Measurements from ENCODE around the gene VPS45.
"Not testable (repeated sequence)": the region's sequence is repeated elsewhere in the genome, so short reads cannot be mapped to it uniquely, and the experiment has no call there.

The VPS45 gene

GRCh38 chr1:150182247-150182646, 114.7 kb downstream of the VPS45 start:
- H3K36me3 ChIP-seq (ENCODE audit: insufficient read depth, low read length), result no peaks in the 10 kb centered on the region
- H3K9ac ChIP-seq (ENCODE audit: low read depth, low read length), result no peak overlapping the region
- no peaks in the 10 kb centered on the region for H3K9me3 ChIP-seq (replicated peaks; ENCODE audit: low read length)
- H3K27me3 ChIP-seq (ENCODE audit: control insufficient read depth, insufficient read depth, low read length), result no peaks in the 10 kb centered on the region
- no peak overlapping the region for H3K4me2 ChIP-seq (ENCODE audit: low read length)
- peaks cover 11% of the 10 kb centered on the region for H3K4me1 ChIP-seq (ENCODE audit: control insufficient read depth, insufficient read depth, low read length)
- no peak overlapping the region for H3K4me3 ChIP-seq (ENCODE audit: low read length)

GRCh38 chr1:150183061-150183460, 115.5 kb downstream of the VPS45 start:
- Histone ChIP-seq H3K9me3 (replicated peaks; ENCODE audit: low read length) (no peaks in the 10 kb centered on the region), H3K9ac (ENCODE audit: low read depth, low read length) (no peak overlapping the region), H3K4me1 (ENCODE audit: control insufficient read depth, insufficient read depth, low read length) (peaks cover 15% of the 10 kb centered on the region), H3K36me3 (ENCODE audit: insufficient read depth, low read length) (no peaks in the 10 kb centered on the region), H3K27me3 (ENCODE audit: control insufficient read depth, insufficient read depth, low read length) (no peaks in the 10 kb centered on the region), H3K4me3 (ENCODE audit: low read length) (no peak overlapping the region), H3K4me2 (ENCODE audit: low read length) (no peak overlapping the region)

- H3K4me2 ChIP-seq (ENCODE audit: low read length), result no peak overlapping the region
- H3K4me3 ChIP-seq (ENCODE audit: low read length), result no peak overlapping the region
- H3K4me1 ChIP-seq (ENCODE audit: control insufficient read depth, insufficient read depth, low read length), result peaks cover 15% of the 10 kb centered on the region
- no peaks in the 10 kb centered on the region for H3K27me3 ChIP-seq (ENCODE audit: control insufficient read depth, insufficient read depth, low read length)
- H3K9ac ChIP-seq (ENCODE audit: low read depth, low read length), result no peak overlapping the region
- H3K9me3 ChIP-seq (replicated peaks; ENCODE audit: low read length), result no peaks in the 10 kb centered on the region
- H3K36me3 ChIP-seq (ENCODE audit: insufficient read depth, low read length), result no peaks in the 10 kb centered on the region
Observed at GRCh38 chr1:150185481-150185880, 117.9 kb downstream of the VPS45 start.

DNA sequence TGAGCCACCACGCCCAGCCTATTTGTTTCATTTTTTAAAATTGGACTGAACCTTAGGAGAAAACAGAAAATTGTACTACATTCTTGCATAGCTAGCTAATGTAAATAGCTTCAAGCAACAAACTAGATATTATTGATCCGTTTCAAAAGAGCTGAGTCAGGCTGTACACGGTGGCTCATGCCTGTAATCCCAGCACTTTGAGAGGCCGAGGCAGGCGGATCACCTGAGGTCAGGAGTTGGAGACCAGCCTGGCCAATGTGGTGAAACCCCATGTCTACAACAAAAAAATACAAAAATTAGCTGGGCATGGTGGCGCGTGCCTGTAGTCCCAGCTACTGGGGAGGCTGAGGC, 118.8 kb downstream of the VPS45 start:
- H3K9ac ChIP-seq (ENCODE audit: low read depth, low read length); H3K4me3 ChIP-seq (ENCODE audit: low read length); H3K27me3 ChIP-seq (ENCODE audit: control insufficient read depth, insufficient read depth, low read length); H3K36me3 ChIP-seq (ENCODE audit: insufficient read depth, low read length); H3K9me3 ChIP-seq (replicated peaks; ENCODE audit: low read length): not testable (repeated sequence)
- peaks cover 15% of the 10 kb centered on the region for H3K4me1 ChIP-seq (ENCODE audit: control insufficient read depth, insufficient read depth, low read length)
- peak overlapping the region; percentile 73 for H3K4me2 ChIP-seq (ENCODE audit: low read length)

DNA sequence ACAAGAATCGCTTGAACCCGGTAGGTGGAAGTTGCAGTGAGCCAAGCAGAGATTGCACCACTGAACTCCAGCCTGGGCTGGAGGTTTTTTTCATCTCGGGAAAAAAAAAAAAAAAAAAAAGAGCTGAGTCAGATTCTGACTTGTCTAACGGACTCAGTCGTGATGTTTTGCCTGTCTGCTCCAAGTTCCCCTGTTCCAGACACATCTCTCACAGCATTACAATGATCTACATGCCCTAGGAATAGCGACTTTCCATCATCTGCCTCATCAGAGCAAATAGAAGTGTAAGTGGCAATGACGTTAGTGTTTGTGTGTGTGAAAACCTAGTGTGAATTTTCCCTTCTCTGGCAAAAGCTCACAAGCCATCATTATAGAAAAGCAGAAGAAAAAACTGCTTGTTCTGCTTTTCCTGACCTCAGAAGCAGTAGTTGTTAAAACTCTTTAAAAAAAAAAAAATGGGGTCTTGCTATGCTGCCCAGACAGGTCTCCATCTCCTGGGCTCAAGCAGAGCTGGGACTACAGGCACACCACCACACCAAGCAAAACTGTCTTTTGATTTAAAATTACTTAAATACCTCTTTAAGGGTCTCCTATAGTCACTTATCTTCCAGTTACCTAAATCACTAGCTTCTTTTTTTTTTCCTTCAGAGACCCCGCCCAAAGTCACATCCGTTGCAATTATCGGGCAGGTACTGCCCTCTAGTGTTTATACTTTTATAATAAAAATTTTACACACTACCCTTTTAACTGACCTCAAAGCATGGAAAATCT, 119.4 kb downstream of the VPS45 start:
- H3K4me2 ChIP-seq (ENCODE audit: low read length), result peak overlapping the region; percentile 73
- H3K9me3 ChIP-seq (replicated peaks; ENCODE audit: low read length), result no peaks in the 10 kb centered on the region
- H3K4me1 ChIP-seq (ENCODE audit: control insufficient read depth, insufficient read depth, low read length), result peaks cover 18% of the 10 kb centered on the region
- peak overlapping the region; percentile 56 for H3K4me3 ChIP-seq (ENCODE audit: low read length)
- no peaks in the 10 kb centered on the region for H3K27me3 ChIP-seq (ENCODE audit: control insufficient read depth, insufficient read depth, low read length)
- H3K9ac ChIP-seq (ENCODE audit: low read depth, low read length), result peak overlapping the region; percentile 71
- no peaks in the 10 kb centered on the region for H3K36me3 ChIP-seq (ENCODE audit: insufficient read depth, low read length)

GRCh38 chr1:150187560-150187931, 120.0 kb downstream of the VPS45 start:
- no peaks in the 10 kb centered on the region for H3K9me3 ChIP-seq (replicated peaks; ENCODE audit: low read length)
- peaks cover 24% of the 10 kb centered on the region for H3K4me1 ChIP-seq (ENCODE audit: control insufficient read depth, insufficient read depth, low read length)
- H3K36me3 ChIP-seq (ENCODE audit: insufficient read depth, low read length), result no peaks in the 10 kb centered on the region
- no peak overlapping the region for H3K4me3 ChIP-seq (ENCODE audit: low read length)
- peak overlapping the region; percentile 45 for H3K4me2 ChIP-seq (ENCODE audit: low read length)
- no peak overlapping the region for H3K9ac ChIP-seq (ENCODE audit: low read depth, low read length)
- H3K27me3 ChIP-seq (ENCODE audit: control insufficient read depth, insufficient read depth, low read length), result no peaks in the 10 kb centered on the region

DNA sequence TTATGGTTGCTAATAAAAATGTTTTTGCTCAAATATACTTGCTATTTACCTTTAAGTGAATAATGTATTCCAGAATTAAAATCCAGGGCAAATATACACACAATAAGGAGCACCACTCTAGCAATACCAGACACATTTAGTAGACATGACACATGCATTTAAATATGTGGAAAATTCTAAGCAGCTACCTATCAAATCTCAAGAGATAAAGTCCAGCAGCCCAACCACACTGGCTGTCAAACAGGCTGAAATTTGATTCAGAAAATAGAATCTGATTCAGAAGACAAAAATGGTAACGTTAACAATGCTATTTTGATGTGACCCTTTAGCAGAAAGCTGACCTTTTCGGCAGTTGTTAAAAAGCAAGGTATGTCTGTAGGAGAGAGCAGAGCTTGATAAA, 124.4 kb downstream of the VPS45 start:
- no peak overlapping the region for H3K9ac ChIP-seq (ENCODE audit: low read depth, low read length)
- H3K9me3 ChIP-seq (replicated peaks; ENCODE audit: low read length), result no peaks in the 10 kb centered on the region
- no peak overlapping the region for H3K4me3 ChIP-seq (ENCODE audit: low read length)
- peaks cover 30% of the 10 kb centered on the region for H3K4me1 ChIP-seq (ENCODE audit: control insufficient read depth, insufficient read depth, low read length)
- no peaks in the 10 kb centered on the region for H3K36me3 ChIP-seq (ENCODE audit: insufficient read depth, low read length)
- H3K4me2 ChIP-seq (ENCODE audit: low read length), result peak overlapping the region; percentile 1
- H3K27me3 ChIP-seq (ENCODE audit: control insufficient read depth, insufficient read depth, low read length), result no peaks in the 10 kb centered on the region

- no peaks in the 10 kb centered on the region for H3K27me3 ChIP-seq (ENCODE audit: control insufficient read depth, insufficient read depth, low read length)
- H3K4me2 ChIP-seq (ENCODE audit: low read length), result no peak overlapping the region
- no peaks in the 10 kb centered on the region for H3K9me3 ChIP-seq (replicated peaks; ENCODE audit: low read length)
- peak overlapping the region; percentile 20 for H3K9ac ChIP-seq (ENCODE audit: low read depth, low read length)
- H3K4me1 ChIP-seq (ENCODE audit: control insufficient read depth, insufficient read depth, low read length), result peaks cover 28% of the 10 kb centered on the region
- no peaks in the 10 kb centered on the region for H3K36me3 ChIP-seq (ENCODE audit: insufficient read depth, low read length)
- no peak overlapping the region for H3K4me3 ChIP-seq (ENCODE audit: low read length)
Observed at GRCh38 chr1:150194381-150195031, 126.9 kb downstream of the VPS45 start.

All from skeletal muscle satellite cell (primary cell).